ENCODE measurements around the gene CACNB4. TPM values are rescaled to one million over a fixed set of nuclear protein-coding genes. Genes with fewer than 3 reads are reported as not detected.

Gene CACNB4
- total RNA-seq, 2 donors from 2014 or later: 0.93 to 0.95 TPM

DNA sequence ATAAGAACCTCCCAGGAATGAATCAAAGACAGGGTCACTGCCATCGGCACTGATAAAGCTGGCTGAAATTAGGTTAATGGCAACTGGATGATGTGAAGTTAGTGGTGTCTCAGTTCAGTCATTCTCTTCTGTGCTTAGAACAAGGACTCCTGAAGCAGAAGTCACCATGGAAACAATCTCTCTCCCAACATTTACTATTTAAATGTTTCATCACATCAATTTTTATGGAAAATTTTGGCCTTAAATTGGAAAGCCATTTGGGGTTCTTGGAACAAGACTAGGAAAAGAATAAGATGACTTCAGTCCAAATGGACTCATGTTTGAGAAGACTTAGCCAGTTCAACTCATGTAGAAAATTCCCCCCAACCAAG is 255.2 kb downstream of the CACNB4 start:
- H3K9me3 Mint-ChIP-seq: no peaks in the 10 kb centered on the region
- Histone ChIP-seq H3K9ac (ENCODE audit: extremely low read depth, low read length, poor library complexity, severe bottlenecking) (no peak overlapping the region), H3K4me1 (ENCODE audit: control insufficient read depth, insufficient read depth, low read length) (no peaks in the 10 kb centered on the region), H3K27ac (ENCODE audit: low read depth, low read length) (no peak overlapping the region), H3K9me3 (ENCODE audit: control insufficient read depth, low read length) (no peaks in the 10 kb centered on the region), H3K27me3 (ENCODE audit: control insufficient read depth, insufficient read depth, low read length, poor library complexity, severe bottlenecking) (no peaks in the 10 kb centered on the region), H3K36me3 (ENCODE audit: control insufficient read depth, insufficient read depth, low read length) (no peaks in the 10 kb centered on the region), H3K4me3 (ENCODE audit: low read length) (no peak overlapping the region)
- no peaks in the 10 kb centered on the region for H3K36me3 Mint-ChIP-seq (ENCODE audit: low read depth)
- DNase-seq: no peak
- WGBS, 2 experiments (ENCODE audit: insufficient coverage in 1 of 2, insufficient read length in 1 of 2): 81% methylated on average over 1 of the region's 1 CpG; no CpG with 5 or more reads in 1 of the 2 experiments
- peaks cover 8% of the 10 kb centered on the region for H3K4me1 Mint-ChIP-seq
- H3K27ac Mint-ChIP-seq: no peak overlapping the region
- H3K27me3 Mint-ChIP-seq (ENCODE audit: insufficient read depth): no peaks in the 10 kb centered on the region
- TF ChIP-seq, protein P1, sequence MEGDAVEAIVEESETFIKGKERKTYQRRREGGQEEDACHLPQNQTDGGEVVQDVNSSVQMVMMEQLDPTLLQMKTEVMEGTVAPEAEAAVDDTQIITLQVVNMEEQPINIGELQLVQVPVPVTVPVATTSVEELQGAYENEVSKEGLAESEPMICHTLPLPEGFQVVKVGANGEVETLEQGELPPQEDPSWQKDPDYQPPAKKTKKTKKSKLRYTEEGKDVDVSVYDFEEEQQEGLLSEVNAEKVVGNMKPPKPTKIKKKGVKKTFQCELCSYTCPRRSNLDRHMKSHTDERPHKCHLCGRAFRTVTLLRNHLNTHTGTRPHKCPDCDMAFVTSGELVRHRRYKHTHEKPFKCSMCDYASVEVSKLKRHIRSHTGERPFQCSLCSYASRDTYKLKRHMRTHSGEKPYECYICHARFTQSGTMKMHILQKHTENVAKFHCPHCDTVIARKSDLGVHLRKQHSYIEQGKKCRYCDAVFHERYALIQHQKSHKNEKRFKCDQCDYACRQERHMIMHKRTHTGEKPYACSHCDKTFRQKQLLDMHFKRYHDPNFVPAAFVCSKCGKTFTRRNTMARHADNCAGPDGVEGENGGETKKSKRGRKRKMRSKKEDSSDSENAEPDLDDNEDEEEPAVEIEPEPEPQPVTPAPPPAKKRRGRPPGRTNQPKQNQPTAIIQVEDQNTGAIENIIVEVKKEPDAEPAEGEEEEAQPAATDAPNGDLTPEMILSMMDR (conservative IDR thresholded peaks at IDR 0.05): no peak
- no peak overlapping the region for H3K4me3 Mint-ChIP-seq

DNA sequence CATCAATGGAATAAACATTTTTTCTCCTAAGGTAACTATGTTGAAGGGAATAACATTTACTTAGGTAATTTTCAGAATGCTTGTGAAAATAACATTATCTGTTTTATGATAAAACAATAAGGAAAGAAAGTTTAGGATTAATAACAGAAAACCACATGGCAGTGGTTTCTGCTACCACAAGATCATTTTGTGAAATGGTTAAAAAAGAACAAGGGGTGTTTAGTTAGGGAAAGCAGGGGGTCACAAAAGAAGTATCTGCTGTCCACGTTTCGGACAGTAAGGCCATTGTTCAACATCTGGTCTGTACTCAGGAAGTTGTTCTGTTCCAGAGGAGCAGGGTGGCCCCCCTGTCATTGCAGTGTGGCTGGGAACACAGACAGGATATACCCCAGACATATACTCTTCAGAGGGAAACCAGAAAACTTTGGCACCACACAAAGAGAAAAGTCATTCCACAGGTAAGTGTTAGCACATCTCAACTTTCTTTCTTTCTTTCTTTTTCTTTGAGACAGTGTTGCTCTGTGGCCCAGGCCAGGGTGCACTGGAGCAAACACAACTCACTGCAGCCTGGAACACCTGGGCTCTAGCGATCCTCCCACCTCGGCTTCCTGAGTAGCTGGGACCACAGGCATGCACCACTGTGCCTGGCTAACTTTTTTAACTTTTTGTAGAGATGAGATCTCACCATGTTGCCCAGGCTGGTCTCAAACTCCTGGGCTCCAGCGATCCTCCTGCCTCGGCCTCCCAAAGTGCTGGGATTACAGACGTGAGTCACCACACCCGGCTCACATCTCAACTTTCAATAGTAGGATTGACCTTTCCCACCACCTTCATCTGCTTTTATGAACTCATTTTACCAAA is 255.8 kb downstream of the CACNB4 start:
- peaks cover 2% of the 10 kb centered on the region for H3K4me1 Mint-ChIP-seq
- H3K9me3 Mint-ChIP-seq: no peaks in the 10 kb centered on the region
- no peaks in the 10 kb centered on the region for H3K27me3 Mint-ChIP-seq (ENCODE audit: insufficient read depth)
- no peak overlapping the region for H3K4me3 Mint-ChIP-seq
- Histone ChIP-seq H3K27me3 (ENCODE audit: control insufficient read depth, insufficient read depth, low read length, poor library complexity, severe bottlenecking) (no peaks in the 10 kb centered on the region), H3K4me1 (ENCODE audit: control insufficient read depth, insufficient read depth, low read length) (no peaks in the 10 kb centered on the region), H3K36me3 (ENCODE audit: control insufficient read depth, insufficient read depth, low read length) (no peaks in the 10 kb centered on the region), H3K27ac (ENCODE audit: low read depth, low read length) (no peak overlapping the region), H3K4me3 (ENCODE audit: low read length) (no peak overlapping the region), H3K9ac (ENCODE audit: extremely low read depth, low read length, poor library complexity, severe bottlenecking) (no peak overlapping the region), H3K9me3 (ENCODE audit: control insufficient read depth, low read length) (no peaks in the 10 kb centered on the region)
- H3K36me3 Mint-ChIP-seq (ENCODE audit: low read depth): no peaks in the 10 kb centered on the region
- H3K27ac Mint-ChIP-seq: no peak overlapping the region
- TF ChIP-seq, protein P1 (conservative IDR thresholded peaks at IDR 0.05): no peak
- DNase-seq: no peak
- WGBS, 2 experiments (ENCODE audit: insufficient coverage in 1 of 2, insufficient read length in 1 of 2): 85 to 90% methylated on average over 6 to 8 of the region's 8 CpGs

GRCh38 chr2:151841047-151841424 is 257.8 kb downstream of the CACNB4 start:
- no peaks in the 10 kb centered on the region for H3K9me3 ChIP-seq (ENCODE audit: control insufficient read depth, low read length)
- Mint-ChIP-seq H3K4me1 (peaks cover 2% of the 10 kb centered on the region), H3K27ac (no peak overlapping the region), H3K9me3 (no peaks in the 10 kb centered on the region), H3K27me3 (ENCODE audit: insufficient read depth) (no peaks in the 10 kb centered on the region), H3K36me3 (ENCODE audit: low read depth) (no peaks in the 10 kb centered on the region), H3K4me3 (no peak overlapping the region)
- H3K9ac ChIP-seq (ENCODE audit: extremely low read depth, low read length, poor library complexity, severe bottlenecking): no peak overlapping the region
- no peaks in the 10 kb centered on the region for H3K36me3 ChIP-seq (ENCODE audit: control insufficient read depth, insufficient read depth, low read length)
- 97 to 100% methylated on average over 1 to 2 of the region's 2 CpGs for WGBS, 2 experiments (ENCODE audit: insufficient coverage in 1 of 2, insufficient read length in 1 of 2)
- H3K27ac ChIP-seq (ENCODE audit: low read depth, low read length): no peak overlapping the region
- H3K27me3 ChIP-seq (ENCODE audit: control insufficient read depth, insufficient read depth, low read length, poor library complexity, severe bottlenecking): no peaks in the 10 kb centered on the region
- H3K4me1 ChIP-seq (ENCODE audit: control insufficient read depth, insufficient read depth, low read length): no peaks in the 10 kb centered on the region
- no peak for DNase-seq
- TF ChIP-seq, protein P1 (conservative IDR thresholded peaks at IDR 0.05): no peak
- no peak overlapping the region for H3K4me3 ChIP-seq (ENCODE audit: low read length)

All from endodermal cell (in vitro differentiated cells).